Measurements from ENCODE around the gene PNMA6E.

PNMA6E gene

DNA sequence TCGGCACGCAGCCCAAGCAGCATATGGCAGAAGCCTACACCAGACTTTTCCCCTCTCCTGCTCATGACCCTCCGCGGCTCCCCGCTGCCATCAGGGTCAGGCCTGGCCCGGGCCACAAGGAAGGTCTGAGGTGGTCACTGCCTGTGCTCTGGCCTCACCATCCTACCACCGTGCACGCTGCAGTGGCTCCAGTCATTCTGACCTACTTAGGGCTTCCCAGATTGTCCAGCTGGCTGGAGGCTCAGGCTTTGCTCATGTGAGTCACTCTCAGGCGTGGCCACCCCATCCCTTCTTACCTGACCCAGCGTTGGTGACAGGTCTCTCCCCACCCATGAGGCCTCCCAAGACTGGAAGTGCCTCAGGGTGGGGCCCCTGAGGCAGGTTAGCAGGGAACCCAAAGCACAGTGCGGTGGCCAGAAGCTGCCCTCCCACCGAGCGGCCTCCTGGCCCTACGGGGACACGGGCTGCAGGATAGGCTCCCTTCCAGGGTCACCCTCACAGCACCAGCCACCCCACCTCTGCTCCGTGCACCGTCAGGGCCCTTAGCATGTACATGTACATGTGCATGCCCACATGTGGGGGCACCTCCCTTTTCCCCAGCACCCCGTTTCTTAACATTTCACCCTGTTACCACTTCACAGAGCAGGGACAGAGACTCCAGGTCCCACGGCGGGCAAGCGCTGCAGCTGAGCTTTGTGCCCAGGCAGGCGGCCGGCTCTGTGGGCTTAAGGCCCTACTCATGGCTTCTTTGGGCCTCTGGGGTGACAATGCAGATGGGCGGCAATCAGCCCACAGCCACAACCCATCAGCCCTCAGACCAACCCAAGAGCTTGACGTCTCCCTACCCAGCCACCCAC is 42.6 kb upstream of the PNMA6E start:
- H3K4ac ChIP-seq (ENCODE audit: low read length) = no peak overlapping the region
- no peaks in the 10 kb centered on the region for H3K9me3 ChIP-seq (replicated peaks in 1 of 2; ENCODE audit: control insufficient read depth in 2 of 2, insufficient read depth in 1 of 2, low read depth in 1 of 2, low read length in 2 of 2)
- WGBS, 2 donors (ENCODE audit: extremely low coverage in 2 of 2, insufficient read length in 2 of 2, insufficient replicate concordance in 1 of 2) = no CpG with 5 or more reads among the region's 25 CpGs

DNA sequence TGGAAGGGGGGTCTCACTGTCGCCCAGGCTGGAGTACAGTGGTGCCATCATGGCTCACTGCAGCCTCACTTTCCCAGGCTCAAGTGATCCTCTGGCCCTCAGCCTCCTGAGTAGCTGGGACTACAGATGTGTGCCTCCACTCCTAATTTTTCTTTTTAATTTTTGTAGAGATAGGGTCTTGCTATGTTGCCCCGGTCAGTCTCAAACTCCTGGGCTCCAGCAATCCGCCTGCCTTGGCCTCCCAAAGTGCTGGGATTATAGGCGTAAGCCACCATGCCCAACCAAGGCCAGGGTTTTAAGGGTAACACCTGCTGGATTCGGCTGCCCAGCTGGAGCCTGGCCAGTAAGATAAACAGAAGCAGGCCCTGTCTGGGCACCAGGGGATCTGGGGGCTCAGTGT is 41.3 kb upstream of the PNMA6E start:
- no peak overlapping the region for H3K4me3 ChIP-seq (ENCODE audit: low read length in 2 of 2)
- DNase-seq (ENCODE audit: low spot score) = no peak
- H2BK120ac ChIP-seq (ENCODE audit: low read depth, low read length) = no peak overlapping the region
- H4K8ac ChIP-seq (ENCODE audit: low read depth, low read length) = no peak overlapping the region
- no peaks in the 10 kb centered on the region for H3K4me1 ChIP-seq (ENCODE audit: control insufficient read depth in 2 of 2, insufficient read depth in 1 of 2, low read depth in 1 of 2, low read length in 2 of 2)
- no peak overlapping the region for H3K23ac ChIP-seq (ENCODE audit: low read depth, low read length, poor library complexity)
- no peak overlapping the region for H3K4ac ChIP-seq (ENCODE audit: low read length)
- peaks cover 0 to 3% (median 0%) of the 10 kb centered on the region in 3 experiments for H3K27me3 ChIP-seq (ENCODE audit: control insufficient read depth in 3 of 3, insufficient read depth in 3 of 3, low read depth in 1 of 3, low read length in 3 of 3)
- no peaks in the 10 kb centered on the region for H3K36me3 ChIP-seq (replicated peaks in 1 of 2; ENCODE audit: control insufficient read depth in 2 of 2, insufficient read depth in 2 of 2, low read length in 2 of 2)
- no peak overlapping the region for H3K27ac ChIP-seq (replicated peaks; ENCODE audit: low read length)
- no peak overlapping the region for H3K18ac ChIP-seq (ENCODE audit: low read length)
- H2BK15ac ChIP-seq (ENCODE audit: low read length) = no peak overlapping the region
- H3K9me3 ChIP-seq (replicated peaks in 1 of 2; ENCODE audit: control insufficient read depth in 2 of 2, insufficient read depth in 1 of 2, low read depth in 1 of 2, low read length in 2 of 2) = no peaks in the 10 kb centered on the region
- H2BK12ac ChIP-seq (ENCODE audit: low read length) = no peak overlapping the region
- H3K9ac ChIP-seq (ENCODE audit: low read depth, low read length, poor library complexity) = no peak overlapping the region
- H4K91ac ChIP-seq (ENCODE audit: low read depth, low read length, poor library complexity) = no peak overlapping the region
- no CpG with 5 or more reads among the region's 5 CpGs for WGBS, 2 donors (ENCODE audit: extremely low coverage in 2 of 2, insufficient read length in 2 of 2, insufficient replicate concordance in 1 of 2)
- no peak overlapping the region for H3K4me2 ChIP-seq (ENCODE audit: insufficient read depth, low read length, poor library complexity, severe bottlenecking)
- no peaks in the 10 kb centered on the region for H3K79me1 ChIP-seq (ENCODE audit: low read depth, low read length)
- H3K14ac ChIP-seq (ENCODE audit: low read length) = no peak overlapping the region
- H2AK5ac ChIP-seq (ENCODE audit: low read depth, low read length) = no peak overlapping the region
- no peak overlapping the region for H2AFZ ChIP-seq (ENCODE audit: low read length)
- no peak overlapping the region for H2BK5ac ChIP-seq (ENCODE audit: low read length)

More for the DNA sequence above, 42.6 kb upstream of the PNMA6E start:
- no peaks in the 10 kb centered on the region for H3K36me3 ChIP-seq (replicated peaks in 1 of 2; ENCODE audit: control insufficient read depth in 2 of 2, insufficient read depth in 2 of 2, low read length in 2 of 2)
- H2AK5ac ChIP-seq (ENCODE audit: low read depth, low read length) = no peak overlapping the region
- H3K14ac ChIP-seq (ENCODE audit: low read length) = no peak overlapping the region
- no peaks in the 10 kb centered on the region for H3K4me1 ChIP-seq (ENCODE audit: control insufficient read depth in 2 of 2, insufficient read depth in 1 of 2, low read depth in 1 of 2, low read length in 2 of 2)
- no peak overlapping the region for H2BK15ac ChIP-seq (ENCODE audit: low read length)
- no peak overlapping the region for H3K4me3 ChIP-seq (ENCODE audit: low read length in 2 of 2)
- no peak overlapping the region for H3K27ac ChIP-seq (replicated peaks; ENCODE audit: low read length)
- no peak overlapping the region for H2AFZ ChIP-seq (ENCODE audit: low read length)
- H2BK5ac ChIP-seq (ENCODE audit: low read length) = no peak overlapping the region
- H3K23ac ChIP-seq (ENCODE audit: low read depth, low read length, poor library complexity) = no peak overlapping the region
- H2BK12ac ChIP-seq (ENCODE audit: low read length) = no peak overlapping the region
- no peak overlapping the region for H3K18ac ChIP-seq (ENCODE audit: low read length)
- H3K79me1 ChIP-seq (ENCODE audit: low read depth, low read length) = no peaks in the 10 kb centered on the region
- H3K27me3 ChIP-seq (ENCODE audit: control insufficient read depth in 3 of 3, insufficient read depth in 3 of 3, low read depth in 1 of 3, low read length in 3 of 3) = peaks cover 0 to 6% (median 0%) of the 10 kb centered on the region in 3 experiments
- H3K4me2 ChIP-seq (ENCODE audit: insufficient read depth, low read length, poor library complexity, severe bottlenecking) = no peak overlapping the region
- no peak for DNase-seq (ENCODE audit: low spot score)
- no peak overlapping the region for H4K8ac ChIP-seq (ENCODE audit: low read depth, low read length)
- no peak overlapping the region for H2BK120ac ChIP-seq (ENCODE audit: low read depth, low read length)
- H4K91ac ChIP-seq (ENCODE audit: low read depth, low read length, poor library complexity) = no peak overlapping the region
- H3K9ac ChIP-seq (ENCODE audit: low read depth, low read length, poor library complexity) = no peak overlapping the region

DNA sequence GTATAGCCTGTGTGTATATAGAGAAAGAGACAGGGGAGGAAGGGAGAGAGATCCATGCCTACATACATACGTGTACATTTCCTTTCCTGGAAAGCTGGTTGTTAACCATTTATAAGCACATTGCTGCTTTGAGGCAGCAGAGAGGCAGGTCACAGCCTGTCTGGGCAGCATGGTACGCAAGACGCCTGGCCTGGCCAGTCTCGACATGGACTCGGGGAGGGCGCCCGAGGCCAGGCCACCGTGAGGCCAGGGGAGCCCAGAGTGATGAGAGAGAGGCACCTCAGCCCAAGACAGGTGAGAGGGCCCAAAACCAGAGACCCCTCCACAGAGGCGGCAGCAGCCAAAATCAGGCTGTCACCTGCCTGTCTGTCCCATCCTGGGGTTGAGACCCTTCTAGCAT is 40.8 kb upstream of the PNMA6E start:
- Histone ChIP-seq H3K27me3 (ENCODE audit: control insufficient read depth in 3 of 3, insufficient read depth in 3 of 3, low read depth in 1 of 3, low read length in 3 of 3) (peaks cover 0 to 7% (median 0%) of the 10 kb centered on the region in 3 experiments), H3K4me1 (ENCODE audit: control insufficient read depth in 2 of 2, insufficient read depth in 1 of 2, low read depth in 1 of 2, low read length in 2 of 2) (no peaks in the 10 kb centered on the region), H3K36me3 (replicated peaks in 1 of 2; ENCODE audit: control insufficient read depth in 2 of 2, insufficient read depth in 2 of 2, low read length in 2 of 2) (no peaks in the 10 kb centered on the region), H3K27ac (replicated peaks; ENCODE audit: low read length) (no peak overlapping the region), H3K23ac (ENCODE audit: low read depth, low read length, poor library complexity) (no peak overlapping the region), H2BK12ac (ENCODE audit: low read length) (no peak overlapping the region), H2AFZ (ENCODE audit: low read length) (no peak overlapping the region), H4K91ac (ENCODE audit: low read depth, low read length, poor library complexity) (no peak overlapping the region), H2BK15ac (ENCODE audit: low read length) (no peak overlapping the region), H3K9ac (ENCODE audit: low read depth, low read length, poor library complexity) (no peak overlapping the region), H3K18ac (ENCODE audit: low read length) (no peak overlapping the region), H3K79me1 (ENCODE audit: low read depth, low read length) (no peaks in the 10 kb centered on the region), H3K4me3 (ENCODE audit: low read length in 2 of 2) (no peak overlapping the region), H2AK5ac (ENCODE audit: low read depth, low read length) (no peak overlapping the region), H2BK5ac (ENCODE audit: low read length) (no peak overlapping the region), H4K8ac (ENCODE audit: low read depth, low read length) (no peak overlapping the region), H3K4ac (ENCODE audit: low read length) (no peak overlapping the region), H3K9me3 (replicated peaks in 1 of 2; ENCODE audit: control insufficient read depth in 2 of 2, insufficient read depth in 1 of 2, low read depth in 1 of 2, low read length in 2 of 2) (no peaks in the 10 kb centered on the region), H3K4me2 (ENCODE audit: insufficient read depth, low read length, poor library complexity, severe bottlenecking) (no peak overlapping the region), H2BK120ac (ENCODE audit: low read depth, low read length) (no peak overlapping the region), H3K14ac (ENCODE audit: low read length) (no peak overlapping the region)
- WGBS, 2 donors (ENCODE audit: extremely low coverage in 2 of 2, insufficient read length in 2 of 2, insufficient replicate concordance in 1 of 2) = no CpG with 5 or more reads among the region's 9 CpGs
- no peak for DNase-seq (ENCODE audit: low spot score)

DNA sequence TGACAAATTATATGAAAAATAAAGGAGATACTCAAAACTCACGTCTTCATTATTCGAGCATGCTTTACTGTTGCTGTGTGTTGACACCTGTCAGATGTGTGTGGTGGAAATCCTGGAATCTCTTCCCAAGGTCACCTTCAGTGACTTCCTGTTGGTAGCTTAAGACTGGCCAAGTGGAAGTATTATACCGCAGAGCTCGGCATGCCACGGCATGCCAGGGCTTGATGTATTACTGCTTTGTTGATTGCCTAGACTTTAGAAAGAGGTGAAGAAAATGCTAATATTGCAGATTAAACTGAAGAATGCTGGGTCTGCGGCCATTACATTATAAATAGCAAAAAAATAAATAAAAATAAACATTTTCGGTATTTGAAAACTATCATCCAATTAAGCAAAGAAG is 40.1 kb upstream of the PNMA6E start:
- Histone ChIP-seq H2BK15ac (ENCODE audit: low read length) (no peak overlapping the region), H3K27me3 (ENCODE audit: control insufficient read depth in 3 of 3, insufficient read depth in 3 of 3, low read depth in 1 of 3, low read length in 3 of 3) (peaks cover 0 to 10% (median 0%) of the 10 kb centered on the region in 3 experiments), H2BK120ac (ENCODE audit: low read depth, low read length) (no peak overlapping the region), H2AK5ac (ENCODE audit: low read depth, low read length) (no peak overlapping the region), H4K8ac (ENCODE audit: low read depth, low read length) (no peak overlapping the region), H2AFZ (ENCODE audit: low read length) (no peak overlapping the region), H4K91ac (ENCODE audit: low read depth, low read length, poor library complexity) (no peak overlapping the region), H2BK5ac (ENCODE audit: low read length) (no peak overlapping the region), H3K4me2 (ENCODE audit: insufficient read depth, low read length, poor library complexity, severe bottlenecking) (no peak overlapping the region), H3K27ac (replicated peaks; ENCODE audit: low read length) (no peak overlapping the region), H3K36me3 (replicated peaks in 1 of 2; ENCODE audit: control insufficient read depth in 2 of 2, insufficient read depth in 2 of 2, low read length in 2 of 2) (no peaks in the 10 kb centered on the region), H3K14ac (ENCODE audit: low read length) (no peak overlapping the region), H3K79me1 (ENCODE audit: low read depth, low read length) (no peaks in the 10 kb centered on the region), H3K18ac (ENCODE audit: low read length) (no peak overlapping the region), H3K4ac (ENCODE audit: low read length) (no peak overlapping the region), H3K4me1 (ENCODE audit: control insufficient read depth in 2 of 2, insufficient read depth in 1 of 2, low read depth in 1 of 2, low read length in 2 of 2) (no peaks in the 10 kb centered on the region), H3K9ac (ENCODE audit: low read depth, low read length, poor library complexity) (no peak overlapping the region), H2BK12ac (ENCODE audit: low read length) (no peak overlapping the region), H3K4me3 (ENCODE audit: low read length in 2 of 2) (no peak overlapping the region), H3K9me3 (replicated peaks in 1 of 2; ENCODE audit: control insufficient read depth in 2 of 2, insufficient read depth in 1 of 2, low read depth in 1 of 2, low read length in 2 of 2) (no peaks in the 10 kb centered on the region), H3K23ac (ENCODE audit: low read depth, low read length, poor library complexity) (no peak overlapping the region)
- DNase-seq (ENCODE audit: low spot score) = no peak
- no CpG with 5 or more reads among the region's 7 CpGs for WGBS, 2 donors (ENCODE audit: extremely low coverage in 2 of 2, insufficient read length in 2 of 2, insufficient replicate concordance in 1 of 2)

Data from neuronal stem cell (in vitro differentiated cells).